ENCODE data around the gene SARDH. TPM values are rescaled to one million over a fixed set of nuclear protein-coding genes. Genes with fewer than 3 reads are reported as not detected.

Gene SARDH
- total RNA-seq, 3 donors from 2014 or later, result 0.16 to 2.0 (median 1.0) TPM

- H3K36me3 ChIP-seq, result no peaks in the 10 kb centered on the region
- H3K27me3 ChIP-seq, result peaks cover 0 to 34% of the 10 kb centered on the region in 2 donors
- TF ChIP-seq POLR2A (IDR thresholded peaks at IDR 0.05) (no peak), POLR2AphosphoS5 (IDR thresholded peaks at IDR 0.05) (no peak), CTCF (IDR thresholded peaks at IDR 0.05) (no peak)
- no peak overlapping the region for H3K4me3 ChIP-seq
- intact Hi-C loops (cut with DNase I; ENCODE audit: low total_unique reads), result no loop called here
- H3K4me1 ChIP-seq, result no peaks in the 10 kb centered on the region
- no peaks in the 10 kb centered on the region for H3K9me3 ChIP-seq
- no peak overlapping the region for H3K27ac ChIP-seq
- no peak for DNase-seq (ENCODE audit: low spot score in 2 of 2)
Measured at GRCh38 chr9:133645021-133645765, 93.0 kb downstream of the SARDH start.

- TF ChIP-seq POLR2AphosphoS5 (IDR thresholded peaks at IDR 0.05), result no peak
- TF ChIP-seq CTCF (IDR thresholded peaks at IDR 0.05), result no peak
- TF ChIP-seq POLR2A (IDR thresholded peaks at IDR 0.05), result no peak
- no peak overlapping the region for H3K27ac ChIP-seq
Measured at GRCh38 chr9:133643978-133644760, 94.0 kb downstream of the SARDH start.

GRCh38 chr9:133643362-133643755 lies 94.8 kb downstream of the SARDH start:
- no peaks in the 10 kb centered on the region for H3K4me1 ChIP-seq
- peaks cover 0 to 24% of the 10 kb centered on the region in 2 donors for H3K27me3 ChIP-seq
- no peaks in the 10 kb centered on the region for H3K9me3 ChIP-seq
- no peak for TF ChIP-seq CTCF (IDR thresholded peaks at IDR 0.05)
- TF ChIP-seq POLR2AphosphoS5 (IDR thresholded peaks at IDR 0.05), result no peak
- TF ChIP-seq POLR2A (IDR thresholded peaks at IDR 0.05), result no peak
- no peaks in the 10 kb centered on the region for H3K36me3 ChIP-seq
- H3K4me3 ChIP-seq, result no peak overlapping the region
- no peak overlapping the region for H3K27ac ChIP-seq
- no peak for DNase-seq (ENCODE audit: low spot score in 2 of 2)
- intact Hi-C loops (cut with DNase I; ENCODE audit: low total_unique reads), result no loop called here

More at GRCh38 chr9:133643978-133644760, 94.0 kb downstream of the SARDH start:
- no peaks in the 10 kb centered on the region for H3K4me1 ChIP-seq
- H3K27me3 ChIP-seq, result peaks cover 0 to 25% of the 10 kb centered on the region in 2 donors
- H3K4me3 ChIP-seq, result no peak overlapping the region
- no peaks in the 10 kb centered on the region for H3K9me3 ChIP-seq
- no peak for DNase-seq (ENCODE audit: low spot score in 2 of 2)
- H3K36me3 ChIP-seq, result no peaks in the 10 kb centered on the region
- intact Hi-C loops (cut with DNase I; ENCODE audit: low total_unique reads), result no loop called here

- H3K4me3 ChIP-seq, result no peak overlapping the region
- TF ChIP-seq CTCF (IDR thresholded peaks at IDR 0.05), result no peak
- TF ChIP-seq POLR2A (IDR thresholded peaks at IDR 0.05), result no peak
- TF ChIP-seq POLR2AphosphoS5 (IDR thresholded peaks at IDR 0.05), result no peak
- no peak overlapping the region for H3K27ac ChIP-seq
- intact Hi-C loops (cut with DNase I; ENCODE audit: low total_unique reads), result no loop called here
- peaks cover 0 to 19% of the 10 kb centered on the region in 2 donors for H3K27me3 ChIP-seq
- no peaks in the 10 kb centered on the region for H3K9me3 ChIP-seq
- H3K4me1 ChIP-seq, result no peaks in the 10 kb centered on the region
- H3K36me3 ChIP-seq, result no peaks in the 10 kb centered on the region
- DNase-seq (ENCODE audit: low spot score in 2 of 2), result no peak
Measured at GRCh38 chr9:133642708-133643361, 95.3 kb downstream of the SARDH start.

All from breast epithelium (tissue), 4 donors.